Mucosa of gallbladder (tissue), 1 donor: ENCODE data around the gene FSIP1. TPM values are rescaled to one million over a fixed set of nuclear protein-coding genes. Genes with fewer than 3 reads are reported as not detected.

ENCODE experiments used
- DNase-seq: peaks from one replicate; pipeline ENCODE4 v3.0.0-alpha.2; 2020; ENCODE audit warnings: low spot score
- total RNA-seq: library from RNA; stranded (reverse); gene quantifications from one replicate; pipeline ENCODE4 v1.2.1, GENCODE V29; 2021
- donor health status: DM: no; HTN: no; CAD: no.

The FSIP1 gene
- total RNA-seq, 1 donor from 2014 or later: 0.81 TPM

DNA sequence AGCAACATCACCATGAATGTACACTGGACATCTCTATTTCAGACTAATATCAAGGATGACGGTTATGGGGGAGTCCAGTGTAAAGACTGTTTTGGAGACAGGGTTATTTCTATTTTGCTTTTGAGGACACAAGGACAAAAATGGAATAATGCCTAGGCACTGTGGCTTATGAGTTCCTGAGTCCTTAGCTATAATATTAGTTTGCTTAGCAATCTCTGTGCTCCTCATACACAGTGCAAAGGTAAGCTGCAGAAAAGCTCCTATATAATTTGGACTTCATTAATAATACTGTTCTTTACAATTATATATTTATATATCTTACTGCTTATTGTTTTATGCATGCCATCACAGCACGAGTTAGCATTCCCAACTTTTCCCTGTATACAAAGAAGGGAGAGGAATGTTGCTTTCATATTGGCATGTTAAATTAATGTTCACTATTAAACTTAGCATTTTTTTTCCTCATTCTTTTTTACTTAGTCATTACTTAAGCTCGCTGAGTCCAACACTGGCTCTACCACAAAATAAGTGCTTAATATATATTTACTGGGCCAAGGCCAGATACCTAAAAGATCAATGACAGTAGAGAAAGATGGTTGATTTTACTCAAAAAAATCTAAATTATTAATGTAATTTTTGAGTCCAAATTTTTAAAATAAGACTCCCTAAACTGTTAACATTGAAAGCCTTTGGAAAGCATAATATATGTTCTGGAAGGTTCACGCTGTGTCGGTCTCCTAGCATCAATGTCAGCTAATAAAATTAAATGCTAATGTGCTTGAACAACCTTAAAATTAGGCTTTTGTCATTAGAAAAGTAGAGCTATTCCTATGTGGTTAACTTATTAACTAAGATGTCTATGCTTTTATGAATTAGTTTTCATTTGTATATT, 187.9 kb downstream of the FSIP1 start:
- no peak for DNase-seq

DNA sequence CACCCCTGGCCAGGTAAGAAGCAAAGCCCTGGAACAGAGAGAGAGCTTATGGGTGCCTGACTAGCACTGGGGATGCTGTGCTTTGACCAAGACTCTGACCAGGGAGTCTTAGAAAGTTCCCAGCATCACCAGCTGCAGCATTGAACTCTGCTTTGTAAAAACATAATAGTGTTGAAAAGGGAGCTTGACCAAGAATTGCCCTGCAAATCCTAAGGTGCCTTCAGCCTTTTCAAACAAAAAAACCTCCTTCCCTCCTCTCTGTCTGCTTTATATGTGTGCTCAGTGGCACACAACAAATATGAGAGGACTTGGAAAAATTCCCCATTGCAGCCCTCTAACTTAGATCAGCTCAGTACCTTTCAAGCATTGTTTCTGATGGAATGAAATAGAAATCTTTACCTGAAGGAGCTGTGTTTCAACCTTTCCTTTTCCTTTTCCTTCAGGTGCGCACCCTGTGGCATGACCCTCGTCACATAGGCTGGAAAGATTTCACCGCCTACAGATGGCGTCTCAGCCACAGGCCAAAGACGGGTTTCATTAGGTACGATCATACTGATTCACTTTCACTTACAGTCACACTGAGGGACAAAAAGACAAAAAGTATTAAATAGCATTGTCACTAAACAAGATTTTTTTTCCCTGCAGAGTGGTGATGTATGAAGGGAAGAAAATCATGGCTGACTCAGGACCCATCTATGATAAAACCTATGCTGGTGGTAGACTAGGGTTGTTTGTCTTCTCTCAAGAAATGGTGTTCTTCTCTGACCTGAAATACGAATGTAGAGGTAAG, 188.8 kb downstream of the FSIP1 start:
- no peak for DNase-seq

DNA sequence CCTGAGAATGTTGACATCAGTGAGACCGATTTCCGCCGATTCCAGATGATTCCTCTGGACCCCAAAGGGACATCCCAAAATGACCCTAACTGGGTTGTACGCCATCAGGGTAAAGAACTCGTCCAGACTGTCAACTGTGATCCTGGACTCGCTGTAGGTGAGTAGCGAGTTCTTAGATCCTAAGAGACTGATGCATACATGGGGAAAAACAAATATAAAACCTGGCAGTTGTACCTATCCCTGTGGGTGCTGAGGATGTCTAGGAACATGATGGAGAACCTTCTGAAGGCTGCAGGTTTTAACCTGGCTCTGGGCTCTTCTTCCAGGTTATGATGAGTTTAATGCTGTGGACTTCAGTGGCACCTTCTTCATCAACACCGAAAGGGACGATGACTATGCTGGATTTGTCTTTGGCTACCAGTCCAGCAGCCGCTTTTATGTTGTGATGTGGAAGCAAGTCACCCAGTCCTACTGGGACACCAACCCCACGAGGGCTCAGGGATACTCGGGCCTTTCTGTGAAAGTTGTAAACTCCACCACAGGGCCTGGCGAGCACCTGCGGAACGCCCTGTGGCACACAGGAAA, 189.5 kb downstream of the FSIP1 start:
- DNase-seq: no peak

DNA sequence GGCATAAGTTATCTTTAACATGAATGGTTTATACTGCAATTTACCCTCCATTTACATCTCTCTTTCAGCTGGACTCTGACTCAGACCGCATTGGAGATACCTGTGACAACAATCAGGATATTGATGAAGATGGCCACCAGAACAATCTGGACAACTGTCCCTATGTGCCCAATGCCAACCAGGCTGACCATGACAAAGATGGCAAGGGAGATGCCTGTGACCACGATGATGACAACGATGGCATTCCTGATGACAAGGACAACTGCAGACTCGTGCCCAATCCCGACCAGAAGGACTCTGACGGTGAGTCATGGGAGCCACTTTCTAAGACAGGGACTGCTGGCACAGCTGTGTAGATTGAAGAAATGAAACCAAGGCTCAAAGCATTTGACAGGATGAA, 190.1 kb downstream of the FSIP1 start:
- DNase-seq: no peak

DNA sequence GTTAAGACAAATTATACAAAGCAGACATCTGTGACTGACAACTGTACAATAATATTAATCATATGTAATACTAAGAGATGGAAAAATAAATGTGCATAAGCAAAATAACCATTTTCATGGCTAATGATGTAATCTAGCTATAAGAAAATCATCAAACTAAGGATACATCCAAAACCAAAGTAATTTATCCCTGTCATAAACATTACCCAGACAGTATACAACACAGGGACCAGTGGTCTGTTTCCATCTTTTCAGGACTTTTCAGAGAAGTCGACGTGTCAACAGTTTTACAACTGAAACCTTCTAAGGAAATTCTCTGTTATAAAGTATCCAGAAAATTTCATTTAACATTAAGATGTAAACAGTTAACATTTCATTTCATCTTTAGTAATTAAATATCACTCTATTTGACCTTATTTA, 190.7 kb downstream of the FSIP1 start:
- no peak for DNase-seq

DNA sequence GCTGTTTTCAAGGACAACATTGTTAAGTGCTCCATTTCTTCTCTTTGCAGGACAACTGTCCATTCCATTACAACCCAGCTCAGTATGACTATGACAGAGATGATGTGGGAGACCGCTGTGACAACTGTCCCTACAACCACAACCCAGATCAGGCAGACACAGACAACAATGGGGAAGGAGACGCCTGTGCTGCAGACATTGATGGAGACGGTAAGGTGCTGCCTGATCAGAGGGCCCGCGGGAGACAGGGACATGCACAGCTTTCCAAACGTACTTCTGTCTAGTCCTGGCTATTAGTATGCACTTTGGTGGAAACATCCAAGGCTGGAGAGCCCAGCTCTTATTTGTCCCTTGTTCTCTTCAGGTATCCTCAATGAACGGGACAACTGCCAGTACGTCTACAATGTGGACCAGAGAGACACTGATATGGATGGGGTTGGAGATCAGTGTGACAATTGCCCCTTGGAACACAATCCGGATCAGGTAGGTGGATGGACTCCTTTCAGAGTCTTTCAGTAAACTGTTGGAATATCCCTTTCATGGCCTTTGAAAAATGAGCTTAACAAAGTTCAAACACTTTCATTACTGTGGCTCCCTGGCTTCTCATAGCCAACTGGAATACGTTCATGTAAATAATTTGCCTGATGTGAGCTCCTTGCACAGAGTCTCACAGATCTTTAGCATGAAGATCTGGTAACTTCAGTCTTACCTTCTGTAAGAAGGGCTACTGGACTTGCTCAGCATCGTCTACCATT, 191.3 kb downstream of the FSIP1 start:
- DNase-seq: no peak

DNA sequence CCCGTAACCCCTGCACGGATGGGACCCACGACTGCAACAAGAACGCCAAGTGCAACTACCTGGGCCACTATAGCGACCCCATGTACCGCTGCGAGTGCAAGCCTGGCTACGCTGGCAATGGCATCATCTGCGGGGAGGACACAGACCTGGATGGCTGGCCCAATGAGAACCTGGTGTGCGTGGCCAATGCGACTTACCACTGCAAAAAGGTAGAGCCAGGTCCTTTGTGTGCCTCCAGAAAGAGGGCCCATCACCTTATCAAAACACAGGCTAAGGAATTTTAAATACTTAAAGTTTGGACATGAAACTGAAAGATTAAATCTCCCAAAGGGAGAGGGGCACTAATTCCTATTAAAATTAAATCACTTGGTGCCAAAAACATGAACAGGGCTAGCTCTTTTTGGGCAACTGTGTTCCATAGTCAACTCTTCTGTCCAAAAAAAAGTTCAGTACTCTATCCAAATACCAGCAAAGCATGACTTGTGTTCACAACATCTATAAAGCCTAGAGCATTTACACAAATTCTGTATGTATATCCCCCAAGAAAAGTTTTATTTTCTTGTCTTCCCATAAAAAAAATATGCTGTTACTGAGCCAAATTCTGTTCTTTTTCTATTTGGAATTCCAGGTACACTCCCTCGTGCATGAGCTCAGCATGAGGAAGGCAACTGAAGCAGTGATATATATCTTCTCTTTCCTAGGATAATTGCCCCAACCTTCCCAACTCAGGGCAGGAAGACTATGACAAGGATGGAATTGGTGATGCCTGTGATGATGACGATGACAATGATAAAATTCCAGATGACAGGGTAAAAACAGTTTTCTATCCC, 192.6 kb downstream of the FSIP1 start:
- DNase-seq: no peak

DNA sequence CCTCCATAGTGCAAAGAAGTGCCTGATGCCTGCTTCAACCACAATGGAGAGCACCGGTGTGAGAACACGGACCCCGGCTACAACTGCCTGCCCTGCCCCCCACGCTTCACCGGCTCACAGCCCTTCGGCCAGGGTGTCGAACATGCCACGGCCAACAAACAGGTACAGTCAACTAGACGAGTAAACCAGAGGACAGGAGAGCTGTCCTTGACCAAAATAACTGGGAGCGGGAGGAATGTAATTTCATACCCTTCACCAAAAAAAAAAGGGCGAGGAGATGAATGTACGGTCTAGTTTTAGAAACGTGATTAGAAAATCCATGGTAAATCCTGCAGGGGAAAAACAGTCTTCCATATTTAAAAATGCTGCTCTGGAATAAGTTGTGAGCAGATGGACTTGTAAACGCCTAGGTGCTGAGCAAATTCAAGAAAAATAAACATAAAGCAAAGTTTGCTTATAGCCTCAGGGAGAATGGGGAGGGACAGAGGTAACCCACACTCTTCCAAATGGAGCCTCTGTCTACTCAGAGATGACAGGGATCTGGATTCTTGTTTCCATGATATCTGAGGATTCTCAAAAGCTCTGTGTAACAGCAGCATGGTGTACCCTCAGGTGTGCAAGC, 193.3 kb downstream of the FSIP1 start:
- DNase-seq: no peak

DNA sequence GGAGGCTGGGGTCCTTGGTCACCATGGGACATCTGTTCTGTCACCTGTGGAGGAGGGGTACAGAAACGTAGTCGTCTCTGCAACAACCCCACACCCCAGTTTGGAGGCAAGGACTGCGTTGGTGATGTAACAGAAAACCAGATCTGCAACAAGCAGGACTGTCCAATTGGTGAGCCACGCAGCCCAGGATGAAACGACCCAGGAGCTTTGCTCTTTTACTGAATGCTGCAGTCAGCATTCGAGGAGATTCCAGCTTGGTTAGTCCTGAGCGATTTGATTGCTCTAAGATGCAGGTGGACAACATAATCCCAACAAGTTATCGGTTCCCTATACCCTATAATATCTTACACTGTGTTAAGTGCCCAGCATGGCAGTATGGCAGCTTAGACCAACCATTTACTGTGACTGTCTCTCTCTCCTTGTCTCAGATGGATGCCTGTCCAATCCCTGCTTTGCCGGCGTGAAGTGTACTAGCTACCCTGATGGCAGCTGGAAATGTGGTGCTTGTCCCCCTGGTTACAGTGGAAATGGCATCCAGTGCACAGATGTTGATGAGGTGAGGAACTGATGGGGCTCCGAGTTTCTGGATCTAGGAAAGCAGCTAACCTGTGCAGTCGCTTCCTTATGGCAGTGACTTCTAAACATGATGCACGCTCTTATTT, 194.0 kb downstream of the FSIP1 start:
- no peak for DNase-seq

DNA sequence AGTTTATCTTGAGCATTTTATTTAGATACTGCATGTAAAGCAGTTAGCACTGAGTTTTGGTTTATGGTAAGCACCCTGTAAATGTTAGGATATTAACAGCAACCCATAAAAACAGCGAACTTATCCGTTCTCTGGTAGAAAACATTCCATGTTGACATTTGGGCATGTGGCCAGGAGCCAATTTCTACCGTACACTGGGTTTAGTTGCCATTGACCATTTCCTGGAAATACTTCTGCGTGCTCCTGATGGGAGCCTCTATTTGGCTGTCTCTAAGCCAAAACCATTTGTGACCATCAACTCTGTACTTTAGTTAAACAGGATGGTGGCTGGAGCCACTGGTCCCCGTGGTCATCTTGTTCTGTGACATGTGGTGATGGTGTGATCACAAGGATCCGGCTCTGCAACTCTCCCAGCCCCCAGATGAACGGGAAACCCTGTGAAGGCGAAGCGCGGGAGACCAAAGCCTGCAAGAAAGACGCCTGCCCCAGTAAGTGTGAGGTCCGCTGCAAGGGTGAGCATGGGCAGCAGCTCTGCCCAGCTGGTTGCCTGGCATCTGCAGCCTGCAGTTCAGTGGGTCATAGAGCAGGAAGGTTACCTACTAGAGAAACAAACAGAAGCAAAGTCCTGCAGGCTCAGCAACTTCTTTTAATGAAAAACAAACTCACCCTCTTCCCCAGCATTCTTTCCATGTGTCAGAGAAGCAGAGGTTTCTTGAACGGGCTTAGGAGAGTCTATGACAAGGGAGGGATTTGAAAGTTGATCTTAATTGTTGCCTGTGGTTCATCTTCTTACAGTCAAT, 194.7 kb downstream of the FSIP1 start:
- DNase-seq: no peak

DNA sequence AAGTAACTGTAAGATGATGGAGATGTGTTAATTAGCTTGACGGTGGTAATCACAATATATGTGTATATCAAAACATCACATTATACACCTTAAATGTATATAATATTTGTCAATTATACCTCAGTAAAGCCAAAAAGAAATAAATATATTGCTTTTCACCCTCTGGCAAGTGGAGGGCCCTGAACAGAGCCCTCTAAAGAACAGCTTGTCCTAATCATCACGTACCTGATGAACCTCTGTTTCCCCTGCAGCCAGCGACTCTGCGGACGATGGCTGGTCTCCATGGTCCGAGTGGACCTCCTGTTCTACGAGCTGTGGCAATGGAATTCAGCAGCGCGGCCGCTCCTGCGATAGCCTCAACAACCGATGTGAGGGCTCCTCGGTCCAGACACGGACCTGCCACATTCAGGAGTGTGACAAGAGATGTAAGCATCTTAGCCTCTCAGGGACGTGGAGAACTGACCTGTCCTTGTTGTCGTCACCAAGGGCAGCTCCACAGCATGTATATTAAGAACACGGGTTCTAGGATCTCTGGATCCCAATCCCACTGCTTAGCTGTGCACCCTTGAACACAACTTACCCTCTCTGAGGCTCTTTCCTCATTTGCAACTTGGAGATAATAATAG, 195.4 kb downstream of the FSIP1 start:
- no peak for DNase-seq

DNA sequence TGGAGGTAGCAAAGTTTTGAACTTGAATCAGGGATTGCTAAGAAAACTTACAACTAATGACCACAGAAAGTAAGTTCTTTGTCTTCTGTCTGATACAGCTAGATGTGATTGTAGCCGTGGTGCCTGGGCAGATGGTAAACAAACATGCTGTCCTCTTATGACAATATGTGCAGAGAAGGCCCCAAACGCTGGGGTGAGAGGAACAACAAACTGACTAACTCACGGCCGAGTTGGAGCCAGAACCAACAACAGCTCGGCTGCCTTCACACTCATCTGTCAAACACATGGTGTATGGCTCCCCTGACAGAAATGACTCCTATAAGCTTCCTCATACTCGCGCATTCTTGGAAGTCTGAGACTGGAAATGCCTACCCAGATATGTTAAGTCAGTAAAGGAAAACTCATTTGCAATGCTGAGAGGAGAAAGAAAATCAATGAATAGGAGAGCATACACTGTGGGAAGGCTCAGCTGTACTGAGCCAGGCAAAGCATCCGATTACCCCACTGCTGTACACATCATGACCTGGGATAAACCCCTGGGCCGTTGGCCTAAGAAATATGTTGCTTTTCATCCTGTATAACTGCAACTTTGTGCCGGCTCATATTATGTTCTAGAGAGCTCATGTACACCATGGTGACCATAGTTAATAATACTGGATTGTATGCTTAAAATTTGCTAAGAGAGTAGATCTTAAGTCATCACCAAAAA, 196.1 kb downstream of the FSIP1 start:
- DNase-seq: no peak

DNA sequence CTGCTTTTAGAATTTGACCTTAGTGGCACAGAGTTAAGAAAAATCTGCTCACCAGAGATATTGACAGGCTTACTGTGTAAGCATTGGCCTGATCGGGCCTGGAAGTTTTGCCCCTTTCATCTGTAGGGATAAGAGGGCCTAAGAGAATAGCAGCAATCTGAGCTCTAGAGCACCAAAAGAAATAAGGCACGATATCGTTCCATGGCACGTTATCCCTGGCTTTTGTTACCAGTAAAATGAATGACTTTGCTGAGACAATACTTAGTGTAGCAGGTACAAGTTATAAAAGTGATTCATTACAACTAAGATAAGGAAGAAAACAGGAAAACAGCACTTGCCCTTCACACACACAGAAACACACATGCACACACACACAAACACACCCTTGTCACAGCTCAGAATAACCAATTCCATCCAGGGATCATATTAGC, 196.8 kb downstream of the FSIP1 start:
- DNase-seq: no peak

DNA sequence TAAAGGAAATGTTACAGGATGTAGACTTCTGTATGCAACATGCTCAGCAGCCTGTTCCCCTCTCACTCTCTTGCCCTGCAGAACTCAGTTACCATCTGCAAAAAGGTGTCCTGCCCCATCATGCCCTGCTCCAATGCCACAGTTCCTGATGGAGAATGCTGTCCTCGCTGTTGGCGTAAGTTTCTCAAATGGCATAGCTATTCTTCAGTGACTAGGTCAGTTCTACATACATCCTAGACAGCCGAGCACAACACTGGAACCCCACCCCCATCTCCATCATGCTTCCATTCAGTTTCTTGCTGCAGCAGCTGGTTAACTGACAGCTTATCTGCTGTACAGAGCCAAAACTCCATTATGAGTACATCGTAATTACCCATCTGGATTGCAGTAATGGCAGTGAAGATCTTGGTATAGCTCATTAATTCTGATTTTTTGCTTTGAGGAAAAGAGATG, 197.2 kb downstream of the FSIP1 start:
- no peak for DNase-seq

DNA sequence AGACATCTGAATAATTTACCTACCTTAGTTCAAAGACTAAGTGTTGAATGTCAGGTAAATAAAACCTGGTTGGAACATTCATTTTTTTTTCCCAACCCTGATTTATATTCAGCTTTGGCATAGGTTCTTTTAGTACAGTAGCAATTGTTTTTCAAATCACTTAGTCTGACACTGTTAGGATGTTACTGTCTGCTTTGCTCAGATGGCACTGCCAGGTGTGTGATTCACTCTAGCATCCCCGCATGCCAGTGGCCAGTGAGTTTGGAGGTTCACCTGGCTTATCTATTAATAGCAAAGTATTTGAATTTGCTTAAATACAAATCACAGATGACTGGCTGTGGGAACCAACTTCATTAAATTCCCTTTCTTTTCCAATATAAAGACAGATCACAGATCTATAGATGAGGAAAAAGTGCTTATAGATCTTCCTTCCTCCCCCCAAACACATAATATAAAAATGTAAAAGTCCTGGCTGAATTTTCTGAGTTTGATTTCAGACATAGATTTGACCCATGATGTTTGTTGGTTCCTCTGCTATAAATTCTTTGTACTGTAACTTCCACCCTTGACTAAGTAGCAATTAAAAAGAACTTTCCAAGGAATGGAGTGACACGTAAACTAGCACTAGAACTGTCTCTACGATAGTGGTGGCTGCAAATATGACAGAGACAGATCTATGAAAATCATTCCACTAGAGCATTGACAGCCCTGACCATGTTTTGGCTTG, 197.8 kb downstream of the FSIP1 start:
- DNase-seq: no peak

DNA sequence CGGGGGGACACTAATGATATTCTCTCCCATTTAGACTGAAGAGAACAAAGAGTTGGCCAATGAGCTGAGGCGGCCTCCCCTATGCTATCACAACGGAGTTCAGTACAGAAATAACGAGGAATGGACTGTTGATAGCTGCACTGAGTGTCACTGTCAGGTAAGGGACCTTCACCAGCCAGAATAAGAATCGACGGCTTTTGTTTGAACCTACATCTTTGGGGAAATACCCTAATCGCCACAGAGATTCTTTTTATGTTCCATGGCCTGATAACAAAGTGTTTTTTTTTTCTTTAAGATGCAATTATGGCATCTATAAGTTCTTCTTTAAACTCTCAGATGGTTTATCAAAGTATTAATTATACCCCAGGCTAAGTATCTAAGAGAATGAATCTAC, 198.4 kb downstream of the FSIP1 start:
- DNase-seq: no peak

DNA sequence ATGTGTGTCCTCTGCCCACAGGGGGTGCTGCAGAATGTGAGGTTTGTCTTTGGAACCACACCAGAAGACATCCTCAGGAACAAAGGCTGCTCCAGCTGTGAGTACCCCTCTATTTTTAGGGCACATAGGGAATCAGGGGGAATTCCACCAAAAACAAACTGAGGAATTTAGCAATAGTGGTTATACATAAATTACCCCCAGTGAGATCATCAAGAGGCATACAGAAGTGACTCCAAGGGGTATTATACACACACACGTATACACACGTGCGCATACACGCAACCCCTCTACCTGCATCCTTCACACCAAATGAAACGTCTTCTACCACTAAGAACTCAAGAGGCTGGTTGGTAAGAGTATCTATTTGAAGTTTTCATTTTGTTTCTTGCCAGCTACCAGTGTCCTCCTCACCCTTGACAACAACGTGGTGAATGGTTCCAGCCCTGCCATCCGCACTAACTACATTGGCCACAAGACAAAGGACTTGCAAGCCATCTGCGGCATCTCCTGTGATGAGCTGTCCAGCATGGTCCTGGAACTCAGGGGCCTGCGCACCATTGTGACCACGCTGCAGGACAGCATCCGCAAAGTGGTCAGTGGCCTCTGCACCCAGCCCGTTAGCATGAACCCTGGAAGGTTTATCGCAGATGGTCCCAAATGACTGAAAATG, 198.9 kb downstream of the FSIP1 start:
- DNase-seq: no peak
